Measurements from ENCODE around the gene BTBD18. TPM values are rescaled to one million over a fixed set of nuclear protein-coding genes. Genes with fewer than 3 reads are reported as not detected.

BTBD18 gene
- total RNA-seq, 2 donors from 2014 or later: not detected

- Mint-ChIP-seq H3K27me3 (no peaks in the 10 kb centered on the region), H3K4me3 (no peak overlapping the region), H3K4me1 (no peaks in the 10 kb centered on the region), H3K27ac (peak overlapping the region; percentile 8), H3K9me3 (no peaks in the 10 kb centered on the region), H3K36me3 (ENCODE audit: low read depth) (no peaks in the 10 kb centered on the region)
- ATAC-seq (replicated peaks): no peak
Measured at GRCh38 chr11:57781529-57781943, 29.9 kb upstream of the BTBD18 start.

- Mint-ChIP-seq H3K36me3 (ENCODE audit: low read depth) (no peaks in the 10 kb centered on the region), H3K9me3 (no peaks in the 10 kb centered on the region), H3K27ac (no peak overlapping the region), H3K27me3 (no peaks in the 10 kb centered on the region), H3K4me3 (no peak overlapping the region), H3K4me1 (no peaks in the 10 kb centered on the region)
- no peak for ATAC-seq (replicated peaks)
Measured at GRCh38 chr11:57779276-57779675, 27.7 kb upstream of the BTBD18 start.

GRCh38 chr11:57778318-57779037 is 26.9 kb upstream of the BTBD18 start:
- H3K36me3 Mint-ChIP-seq (ENCODE audit: low read depth): no peaks in the 10 kb centered on the region
- H3K27ac Mint-ChIP-seq: no peak overlapping the region
- no peaks in the 10 kb centered on the region for H3K4me1 Mint-ChIP-seq
- no peaks in the 10 kb centered on the region for H3K27me3 Mint-ChIP-seq
- ATAC-seq (replicated peaks): no peak
- no peak overlapping the region for H3K4me3 Mint-ChIP-seq
- H3K9me3 Mint-ChIP-seq: no peaks in the 10 kb centered on the region

- no peak for ATAC-seq (replicated peaks)
Measured at GRCh38 chr11:57777969-57778317, 26.3 kb upstream of the BTBD18 start.

GRCh38 chr11:57776577-57777210 is 25.1 kb upstream of the BTBD18 start:
- Mint-ChIP-seq H3K27ac (no peak overlapping the region), H3K9me3 (no peaks in the 10 kb centered on the region), H3K4me3 (no peak overlapping the region), H3K4me1 (no peaks in the 10 kb centered on the region), H3K36me3 (ENCODE audit: low read depth) (no peaks in the 10 kb centered on the region), H3K27me3 (no peaks in the 10 kb centered on the region)
- ATAC-seq (replicated peaks): no peak

More at GRCh38 chr11:57777969-57778317, 26.3 kb upstream of the BTBD18 start:
- no peaks in the 10 kb centered on the region for H3K9me3 Mint-ChIP-seq
- H3K4me1 Mint-ChIP-seq: no peaks in the 10 kb centered on the region
- no peaks in the 10 kb centered on the region for H3K36me3 Mint-ChIP-seq (ENCODE audit: low read depth)
- no peaks in the 10 kb centered on the region for H3K27me3 Mint-ChIP-seq
- H3K4me3 Mint-ChIP-seq: no peak overlapping the region
- H3K27ac Mint-ChIP-seq: no peak overlapping the region

GRCh38 chr11:57776031-57776521 is 24.5 kb upstream of the BTBD18 start:
- Mint-ChIP-seq H3K4me3 (no peak overlapping the region), H3K27ac (no peak overlapping the region), H3K27me3 (no peaks in the 10 kb centered on the region), H3K4me1 (no peaks in the 10 kb centered on the region), H3K9me3 (no peaks in the 10 kb centered on the region), H3K36me3 (ENCODE audit: low read depth) (no peaks in the 10 kb centered on the region)
- no peak for ATAC-seq (replicated peaks)

GRCh38 chr11:57775491-57775890 is 23.9 kb upstream of the BTBD18 start:
- no peaks in the 10 kb centered on the region for H3K27me3 Mint-ChIP-seq
- H3K4me3 Mint-ChIP-seq: no peak overlapping the region
- no peak for ATAC-seq (replicated peaks)
- H3K4me1 Mint-ChIP-seq: no peaks in the 10 kb centered on the region
- H3K9me3 Mint-ChIP-seq: no peaks in the 10 kb centered on the region
- no peak overlapping the region for H3K27ac Mint-ChIP-seq
- no peaks in the 10 kb centered on the region for H3K36me3 Mint-ChIP-seq (ENCODE audit: low read depth)

- no peak for ATAC-seq (replicated peaks)
- peaks cover 6% of the 10 kb centered on the region for H3K4me1 Mint-ChIP-seq
Measured at GRCh38 chr11:57773026-57773598, 21.5 kb upstream of the BTBD18 start.

GRCh38 chr11:57772562-57772961 is 20.9 kb upstream of the BTBD18 start:
- H3K27me3 Mint-ChIP-seq: no peaks in the 10 kb centered on the region
- H3K27ac Mint-ChIP-seq: no peak overlapping the region
- no peaks in the 10 kb centered on the region for H3K9me3 Mint-ChIP-seq
- ATAC-seq (replicated peaks): no peak
- peaks cover 6% of the 10 kb centered on the region for H3K4me1 Mint-ChIP-seq
- no peak overlapping the region for H3K4me3 Mint-ChIP-seq
- no peaks in the 10 kb centered on the region for H3K36me3 Mint-ChIP-seq (ENCODE audit: low read depth)

More at GRCh38 chr11:57773026-57773598, 21.5 kb upstream of the BTBD18 start:
- no peaks in the 10 kb centered on the region for H3K27me3 Mint-ChIP-seq
- no peaks in the 10 kb centered on the region for H3K36me3 Mint-ChIP-seq (ENCODE audit: low read depth)
- H3K9me3 Mint-ChIP-seq: no peaks in the 10 kb centered on the region
- no peak overlapping the region for H3K4me3 Mint-ChIP-seq
- H3K27ac Mint-ChIP-seq: no peak overlapping the region

- no peak overlapping the region for H3K4me3 Mint-ChIP-seq
- H3K27ac Mint-ChIP-seq: no peak overlapping the region
- no peaks in the 10 kb centered on the region for H3K36me3 Mint-ChIP-seq (ENCODE audit: low read depth)
- peaks cover 6% of the 10 kb centered on the region for H3K4me1 Mint-ChIP-seq
- ATAC-seq (replicated peaks): no peak
- H3K9me3 Mint-ChIP-seq: no peaks in the 10 kb centered on the region
- H3K27me3 Mint-ChIP-seq: no peaks in the 10 kb centered on the region
Measured at GRCh38 chr11:57771365-57771764, 19.7 kb upstream of the BTBD18 start.

- H3K4me3 Mint-ChIP-seq: no peak overlapping the region
- no peaks in the 10 kb centered on the region for H3K36me3 Mint-ChIP-seq (ENCODE audit: low read depth)
- no peaks in the 10 kb centered on the region for H3K9me3 Mint-ChIP-seq
- peaks cover 6% of the 10 kb centered on the region for H3K4me1 Mint-ChIP-seq
- ATAC-seq (replicated peaks): no peak
- H3K27ac Mint-ChIP-seq: no peak overlapping the region
- no peaks in the 10 kb centered on the region for H3K27me3 Mint-ChIP-seq
Measured at GRCh38 chr11:57770793-57771192, 19.2 kb upstream of the BTBD18 start.

- Mint-ChIP-seq H3K4me1 (peaks cover 6% of the 10 kb centered on the region), H3K4me3 (no peak overlapping the region), H3K36me3 (ENCODE audit: low read depth) (no peaks in the 10 kb centered on the region), H3K9me3 (no peaks in the 10 kb centered on the region), H3K27ac (no peak overlapping the region), H3K27me3 (no peaks in the 10 kb centered on the region)
- no peak for ATAC-seq (replicated peaks)
Measured at GRCh38 chr11:57764972-57765371, 13.4 kb upstream of the BTBD18 start.

- Mint-ChIP-seq H3K4me3 (no peak overlapping the region), H3K27me3 (no peaks in the 10 kb centered on the region), H3K4me1 (peaks cover 4% of the 10 kb centered on the region), H3K36me3 (ENCODE audit: low read depth) (no peaks in the 10 kb centered on the region), H3K27ac (no peak overlapping the region), H3K9me3 (no peaks in the 10 kb centered on the region)
- no peak for ATAC-seq (replicated peaks)
Measured at GRCh38 chr11:57764566-57764965, 12.9 kb upstream of the BTBD18 start.

GRCh38 chr11:57764021-57764420 is 12.4 kb upstream of the BTBD18 start:
- H3K9me3 Mint-ChIP-seq: no peaks in the 10 kb centered on the region
- no peak overlapping the region for H3K4me3 Mint-ChIP-seq
- H3K27ac Mint-ChIP-seq: no peak overlapping the region
- H3K27me3 Mint-ChIP-seq: no peaks in the 10 kb centered on the region
- no peaks in the 10 kb centered on the region for H3K36me3 Mint-ChIP-seq (ENCODE audit: low read depth)
- no peak for ATAC-seq (replicated peaks)
- no peaks in the 10 kb centered on the region for H3K4me1 Mint-ChIP-seq

- no peak for ATAC-seq (replicated peaks)
- Mint-ChIP-seq H3K9me3 (no peaks in the 10 kb centered on the region), H3K27me3 (no peaks in the 10 kb centered on the region)
Measured at GRCh38 chr11:57763568-57763967, 11.9 kb upstream of the BTBD18 start.

More at GRCh38 chr11:57763568-57763967, 11.9 kb upstream of the BTBD18 start:
- Mint-ChIP-seq H3K27ac (no peak overlapping the region), H3K36me3 (ENCODE audit: low read depth) (no peaks in the 10 kb centered on the region), H3K4me3 (no peak overlapping the region), H3K4me1 (no peaks in the 10 kb centered on the region)
